ENCODE results near the gene NRP2. TPM values are rescaled to one million over a fixed set of nuclear protein-coding genes. Genes with fewer than 3 reads are reported as not detected.

NRP2 gene
- total RNA-seq, 1 donor from 2014 or later = 76.7 TPM

DNA sequence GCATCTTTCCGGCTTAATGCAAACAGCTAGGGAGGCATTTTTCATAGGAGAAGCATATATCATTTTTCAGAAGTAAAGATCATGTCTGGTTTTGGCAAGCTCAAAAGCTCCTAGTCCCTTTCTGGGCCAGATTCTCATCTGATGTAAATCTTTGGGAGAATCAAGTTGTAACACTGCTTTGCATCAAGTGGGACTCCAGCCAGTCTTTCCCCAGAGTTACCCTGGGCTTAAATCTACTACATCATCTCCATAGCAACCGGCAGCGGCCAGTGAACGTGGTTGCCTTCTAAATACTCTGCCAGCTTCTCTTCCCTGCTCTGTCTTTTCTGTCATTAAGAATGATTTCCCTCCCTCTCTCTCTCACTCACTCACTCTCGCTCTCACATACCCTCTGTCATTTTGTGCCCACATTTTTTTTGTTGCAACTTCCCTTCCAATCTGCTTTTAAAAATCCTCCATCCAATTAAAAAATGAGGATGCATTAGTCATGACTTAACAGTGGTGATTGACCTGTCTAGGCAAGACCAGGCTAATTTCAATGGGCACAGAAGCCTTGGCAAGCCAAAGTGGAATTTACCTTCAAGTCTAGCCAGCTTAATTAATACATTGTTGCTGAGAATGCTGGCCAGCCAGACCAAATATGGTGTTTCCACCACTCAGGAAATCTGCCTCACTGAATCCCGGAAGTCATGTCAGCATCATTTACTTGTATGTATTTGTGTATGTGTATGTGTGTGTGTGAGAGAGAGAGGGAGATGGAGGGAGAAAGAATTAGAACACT, 93.0 kb downstream of the NRP2 start:
- Histone ChIP-seq H2AFZ (ENCODE audit: low read depth, low read length) (no peak overlapping the region), H3K36me3 (ENCODE audit: insufficient read depth, low read length) (no peaks in the 10 kb centered on the region), H3K9me3 (ENCODE audit: insufficient read depth, low read depth, low read length) (no peaks in the 10 kb centered on the region), H3K9ac (ENCODE audit: low read length) (no peak overlapping the region), H3K4me3 (ENCODE audit: insufficient read depth, low read depth, low read length) (no peak overlapping the region), H3K4me2 (ENCODE audit: low read length) (peak overlapping the region; percentile 17), H3K79me2 (ENCODE audit: insufficient read depth, low read length) (no peaks in the 10 kb centered on the region), H4K20me1 (ENCODE audit: insufficient read depth, low read length) (no peaks in the 10 kb centered on the region), H3K27ac (ENCODE audit: low read depth, low read length) (no peak overlapping the region), H3K27me3 (ENCODE audit: insufficient read depth, low read length) (no peaks in the 10 kb centered on the region), H3K4me1 (ENCODE audit: insufficient read depth, low read length) (peaks cover 11% of the 10 kb centered on the region)
- Mint-ChIP-seq H3K27me3 (ENCODE audit: low read depth, unreplicated experiment) (peaks cover 8% of the 10 kb centered on the region), H3K9me3 (ENCODE audit: unreplicated experiment) (peaks cover 13% of the 10 kb centered on the region), H3K4me1 (ENCODE audit: low read depth, unreplicated experiment) (peaks cover 11% of the 10 kb centered on the region), H3K27ac (ENCODE audit: unreplicated experiment) (no peak overlapping the region), H3K4me3 (ENCODE audit: unreplicated experiment) (no peak overlapping the region), H3K36me3 (ENCODE audit: low read depth, unreplicated experiment) (peaks cover 9% of the 10 kb centered on the region)
- FAIRE-seq = no peak
- no peak for TF ChIP-seq EZH2 (IDR thresholded peaks at IDR 0.05; ENCODE audit: insufficient read depth, low read length)
- TF ChIP-seq, protein P1, sequence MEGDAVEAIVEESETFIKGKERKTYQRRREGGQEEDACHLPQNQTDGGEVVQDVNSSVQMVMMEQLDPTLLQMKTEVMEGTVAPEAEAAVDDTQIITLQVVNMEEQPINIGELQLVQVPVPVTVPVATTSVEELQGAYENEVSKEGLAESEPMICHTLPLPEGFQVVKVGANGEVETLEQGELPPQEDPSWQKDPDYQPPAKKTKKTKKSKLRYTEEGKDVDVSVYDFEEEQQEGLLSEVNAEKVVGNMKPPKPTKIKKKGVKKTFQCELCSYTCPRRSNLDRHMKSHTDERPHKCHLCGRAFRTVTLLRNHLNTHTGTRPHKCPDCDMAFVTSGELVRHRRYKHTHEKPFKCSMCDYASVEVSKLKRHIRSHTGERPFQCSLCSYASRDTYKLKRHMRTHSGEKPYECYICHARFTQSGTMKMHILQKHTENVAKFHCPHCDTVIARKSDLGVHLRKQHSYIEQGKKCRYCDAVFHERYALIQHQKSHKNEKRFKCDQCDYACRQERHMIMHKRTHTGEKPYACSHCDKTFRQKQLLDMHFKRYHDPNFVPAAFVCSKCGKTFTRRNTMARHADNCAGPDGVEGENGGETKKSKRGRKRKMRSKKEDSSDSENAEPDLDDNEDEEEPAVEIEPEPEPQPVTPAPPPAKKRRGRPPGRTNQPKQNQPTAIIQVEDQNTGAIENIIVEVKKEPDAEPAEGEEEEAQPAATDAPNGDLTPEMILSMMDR (IDR thresholded peaks at IDR 0.05; ENCODE audit: insufficient read depth, low read depth, low read length) = no peak
- peak; percentile 64 for DNase-seq (ENCODE audit: low read depth)

DNA sequence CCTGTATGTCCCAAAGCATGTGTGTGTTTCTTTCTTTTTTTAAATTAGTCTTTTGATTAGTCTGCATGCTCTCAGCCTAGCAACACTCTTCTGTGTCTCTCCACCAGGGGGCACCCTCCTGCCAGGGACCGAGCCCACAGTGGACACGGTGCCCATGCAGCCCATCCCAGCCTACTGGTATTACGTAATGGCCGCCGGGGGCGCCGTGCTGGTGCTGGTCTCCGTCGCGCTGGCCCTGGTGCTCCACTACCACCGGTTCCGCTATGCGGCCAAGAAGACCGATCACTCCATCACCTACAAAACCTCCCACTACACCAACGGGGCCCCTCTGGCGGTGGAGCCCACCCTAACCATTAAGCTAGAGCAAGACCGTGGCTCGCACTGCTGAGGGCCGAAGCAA, 93.8 kb downstream of the NRP2 start:
- Mint-ChIP-seq H3K36me3 (ENCODE audit: low read depth, unreplicated experiment) (peaks cover 9% of the 10 kb centered on the region), H3K9me3 (ENCODE audit: unreplicated experiment) (peaks cover 13% of the 10 kb centered on the region), H3K4me1 (ENCODE audit: low read depth, unreplicated experiment) (peaks cover 4% of the 10 kb centered on the region), H3K4me3 (ENCODE audit: unreplicated experiment) (no peak overlapping the region), H3K27ac (ENCODE audit: unreplicated experiment) (no peak overlapping the region), H3K27me3 (ENCODE audit: low read depth, unreplicated experiment) (peaks cover 8% of the 10 kb centered on the region)
- H3K9ac ChIP-seq (ENCODE audit: low read length) = no peak overlapping the region
- no peak overlapping the region for H3K27ac ChIP-seq (ENCODE audit: low read depth, low read length)
- DNase-seq (ENCODE audit: low read depth) = no peak
- H2AFZ ChIP-seq (ENCODE audit: low read depth, low read length) = no peak overlapping the region
- no peak for FAIRE-seq
- H3K79me2 ChIP-seq (ENCODE audit: insufficient read depth, low read length) = no peaks in the 10 kb centered on the region
- H3K4me3 ChIP-seq (ENCODE audit: insufficient read depth, low read depth, low read length) = no peak overlapping the region
- H3K9me3 ChIP-seq (ENCODE audit: insufficient read depth, low read depth, low read length) = no peaks in the 10 kb centered on the region
- H3K27me3 ChIP-seq (ENCODE audit: insufficient read depth, low read length) = no peaks in the 10 kb centered on the region
- no peaks in the 10 kb centered on the region for H4K20me1 ChIP-seq (ENCODE audit: insufficient read depth, low read length)
- TF ChIP-seq EZH2 (IDR thresholded peaks at IDR 0.05; ENCODE audit: insufficient read depth, low read length) = no peak
- TF ChIP-seq, protein P1 (IDR thresholded peaks at IDR 0.05; ENCODE audit: insufficient read depth, low read depth, low read length) = peak; percentile 42
- no peaks in the 10 kb centered on the region for H3K36me3 ChIP-seq (ENCODE audit: insufficient read depth, low read length)
- no peak overlapping the region for H3K4me2 ChIP-seq (ENCODE audit: low read length)
- H3K4me1 ChIP-seq (ENCODE audit: insufficient read depth, low read length) = peaks cover 9% of the 10 kb centered on the region

DNA sequence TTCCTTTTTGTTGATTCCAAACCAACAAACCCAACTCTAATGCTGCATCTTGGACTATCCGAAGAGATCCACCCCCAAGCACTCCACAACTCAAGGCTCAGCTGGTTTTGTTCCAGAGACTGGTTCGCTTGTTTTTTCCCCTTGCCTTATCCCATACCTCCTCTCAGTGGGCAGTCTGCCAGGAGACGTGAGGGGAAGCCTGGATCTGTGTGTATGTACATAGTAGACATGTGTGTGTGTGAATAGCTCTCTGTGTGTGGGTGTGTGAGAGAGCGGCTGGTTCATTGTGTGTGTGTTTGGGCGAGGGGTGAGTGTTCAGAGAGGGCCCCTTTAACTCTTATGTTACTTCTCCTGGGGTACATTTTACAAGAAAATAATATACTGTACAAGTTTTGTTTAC, 94.4 kb downstream of the NRP2 start:
- no peak for DNase-seq (ENCODE audit: low read depth)
- H3K27me3 Mint-ChIP-seq (ENCODE audit: low read depth, unreplicated experiment) = peaks cover 8% of the 10 kb centered on the region
- FAIRE-seq = no peak
- Histone ChIP-seq H2AFZ (ENCODE audit: low read depth, low read length) (no peak overlapping the region), H3K27me3 (ENCODE audit: insufficient read depth, low read length) (no peaks in the 10 kb centered on the region), H3K36me3 (ENCODE audit: insufficient read depth, low read length) (no peaks in the 10 kb centered on the region), H3K4me1 (ENCODE audit: insufficient read depth, low read length) (peaks cover 9% of the 10 kb centered on the region), H3K9ac (ENCODE audit: low read length) (no peak overlapping the region), H3K9me3 (ENCODE audit: insufficient read depth, low read depth, low read length) (no peaks in the 10 kb centered on the region), H4K20me1 (ENCODE audit: insufficient read depth, low read length) (no peaks in the 10 kb centered on the region), H3K4me3 (ENCODE audit: insufficient read depth, low read depth, low read length) (no peak overlapping the region), H3K4me2 (ENCODE audit: low read length) (no peak overlapping the region), H3K79me2 (ENCODE audit: insufficient read depth, low read length) (no peaks in the 10 kb centered on the region), H3K27ac (ENCODE audit: low read depth, low read length) (no peak overlapping the region)
- H3K4me3 Mint-ChIP-seq (ENCODE audit: unreplicated experiment) = no peak overlapping the region
- H3K27ac Mint-ChIP-seq (ENCODE audit: unreplicated experiment) = no peak overlapping the region
- peaks cover 4% of the 10 kb centered on the region for H3K4me1 Mint-ChIP-seq (ENCODE audit: low read depth, unreplicated experiment)
- TF ChIP-seq EZH2 (IDR thresholded peaks at IDR 0.05; ENCODE audit: insufficient read depth, low read length) = no peak
- TF ChIP-seq, protein P1 (IDR thresholded peaks at IDR 0.05; ENCODE audit: insufficient read depth, low read depth, low read length) = no peak
- peaks cover 13% of the 10 kb centered on the region for H3K9me3 Mint-ChIP-seq (ENCODE audit: unreplicated experiment)
- peaks cover 9% of the 10 kb centered on the region for H3K36me3 Mint-ChIP-seq (ENCODE audit: low read depth, unreplicated experiment)

Data from astrocyte (in vitro differentiated cells and primary cell).